K562 (cell line): ENCODE results near the gene ZMIZ1. TPM values are rescaled to one million over a fixed set of nuclear protein-coding genes. Genes with fewer than 3 reads are reported as not detected.

Experiments used
- CHCHD3 ChIP-seq: fragments of 250-450 bp; sonication (Bioruptor Pico); IDR thresholded peaks from 2 replicates; pipeline ENCODE4 v2.1.2; 2022; ENCODE audit warnings: mild to moderate bottlenecking
- HDAC6 ChIP-seq: IDR thresholded peaks from 2 replicates; pipeline ENCODE4 v1.6.1; 2012; ENCODE audit warnings: low read depth, mild to moderate bottlenecking, control low read depth, inconsistent platforms, low read length, moderate library complexity
- HEY1 ChIP-seq: fragments of 250-450 bp; sonication (Bioruptor Pico); IDR thresholded peaks from 2 replicates; pipeline ENCODE4 v1.5.0; 2020; ENCODE audit warnings: mild to moderate bottlenecking, moderate library complexity, borderline replicate concordance
- HLTF ChIP-seq: fragments of 450-650 bp; IDR thresholded peaks from 2 replicates; pipeline ENCODE4 v1.6.1; 2016
- HMG20B ChIP-seq: fragments of 250-450 bp; sonication (Bioruptor Pico); IDR thresholded peaks from 2 replicates; pipeline ENCODE4 v1.5.0; 2021; ENCODE audit warnings: mild to moderate bottlenecking
- HNRNPK ChIP-seq: fragments of 200-400 bp; formaldehyde crosslinking; IDR thresholded peaks from one replicate; pipeline ENCODE4 v1.6.1; 2018; ENCODE audit warnings: mild to moderate bottlenecking, low read depth, low read length; ENCODE audit not compliant: poor library complexity, severe bottlenecking
- KAT8 ChIP-seq: fragments of 450-650 bp; IDR thresholded peaks from 2 replicates; pipeline ENCODE4 v1.6.1; 2016; ENCODE audit warnings: low read depth, mild to moderate bottlenecking
- MAFF ChIP-seq: IDR thresholded peaks from 2 replicates; pipeline ENCODE4 v1.6.1; 2012; ENCODE audit warnings: low read length, improper control_type of control experiment
- MCM5 ChIP-seq: fragments of 450-650 bp; IDR thresholded peaks from 2 replicates; pipeline ENCODE4 v1.6.1; 2016; ENCODE audit warnings: low read depth
- MTA1 ChIP-seq: fragments of 450-650 bp; IDR thresholded peaks from 2 replicates; pipeline ENCODE4 v1.6.1; 2017; ENCODE audit warnings: borderline replicate concordance
- PHF20 ChIP-seq: fragments of 450-650 bp; IDR thresholded peaks from 2 replicates; pipeline ENCODE4 v1.6.1; 2018; ENCODE audit not compliant: partially characterized antibody
- PTBP1 ChIP-seq: fragments of 200-400 bp; formaldehyde crosslinking; IDR thresholded peaks from 2 replicates; pipeline ENCODE4 v1.6.1; 2017; ENCODE audit warnings: low read depth, low read length
- SAFB2 ChIP-seq: fragments of 200-400 bp; formaldehyde crosslinking; IDR thresholded peaks from 2 replicates; pipeline ENCODE4 v1.6.1; 2018; ENCODE audit warnings: borderline replicate concordance, low read length, low read depth, moderate library complexity; ENCODE audit not compliant: severe bottlenecking
- STAT5B ChIP-seq: fragments of 250-450 bp; sonication (Bioruptor Pico); IDR thresholded peaks from 2 replicates; pipeline ENCODE4 v1.8.0; 2021; ENCODE audit warnings: mild to moderate bottlenecking, inconsistent platforms
- ZBTB7A ChIP-seq: IDR thresholded peaks from 2 replicates; pipeline ENCODE4 v1.6.1; 2011; ENCODE audit warnings: low read depth, mild to moderate bottlenecking, low read length, moderate library complexity, borderline replicate concordance; ENCODE audit not compliant: control insufficient read depth
- ZNF780A ChIP-seq: fragments of 250-450 bp; sonication (Bioruptor Pico); IDR thresholded peaks from 2 replicates; pipeline ENCODE4 v1.5.0; 2021; ENCODE audit warnings: mild to moderate bottlenecking
- polyA plus RNA-seq, 8 experiments: library from polyadenylated mRNA; depleted of rRNA in 4 of 8; stranded (reverse) in 5 of 8; unstranded in 3 of 8; fragments of >200 nt; fragmentation: Nextera tagmentation in 2 of 8; fragmentation: Illumina TruSeq in 1 of 8; extraction: Ambion mirVana in 2 of 8; extraction: Trizol in 1 of 8; gene quantifications; 2 replicates each; pipeline versions ENCODE4 v1.2.1 to v1.2.3, GENCODE V29; 2011 to 2014; ENCODE audit warnings: inconsistent platforms in 1 of 8, missing spikeins in 1 of 8
- total RNA-seq, 7 experiments: library from RNA; depleted of rRNA in 6 of 7; stranded (reverse); fragments of >200 nt in 6 of 7; fragmentation: Illumina TruSeq in 2 of 7; extraction: Trizol in 2 of 7; gene quantifications; 2 replicates each; pipeline versions ENCODE4 v1.2.1 to v1.2.3, GENCODE V29; 2011 to 2021; ENCODE audit warnings: low replicate concordance in 1 of 7
- TF ChIP-seq, protein P1 (sequence below): fragments of 150-350 bp; IDR thresholded peaks from 2 replicates; pipeline ENCODE4 v1.6.1; 2014; ENCODE audit warnings: low read depth, mild to moderate bottlenecking, low read length, borderline replicate concordance
- TF ChIP-seq, protein P2 (sequence below): sonication (generic); formaldehyde crosslinking; IDR thresholded peaks from 2 replicates; pipeline ENCODE4 v1.5.0; 2020; ENCODE audit warnings: missing genetic modification reagents
- TF ChIP-seq, protein P3 (sequence below): sonication (generic); formaldehyde crosslinking; IDR thresholded peaks from 2 replicates; pipeline ENCODE4 v1.8.0; 2023; ENCODE audit warnings: mild to moderate bottlenecking, missing genetic modification reagents
- TF ChIP-seq, protein P4 (sequence below): sonication (generic); formaldehyde crosslinking; IDR thresholded peaks from 2 replicates; pipeline ENCODE4 v1.9.0; 2022; ENCODE audit warnings: mild to moderate bottlenecking, missing genetic modification reagents

Gene ZMIZ1
- total and polyA plus RNA-seq, 9 of the 15 experiments (the other 6 are each of a cell fraction or from before 2014, with no cell fraction given) = 1.0 to 37.3 (median 4.3) TPM

DNA sequence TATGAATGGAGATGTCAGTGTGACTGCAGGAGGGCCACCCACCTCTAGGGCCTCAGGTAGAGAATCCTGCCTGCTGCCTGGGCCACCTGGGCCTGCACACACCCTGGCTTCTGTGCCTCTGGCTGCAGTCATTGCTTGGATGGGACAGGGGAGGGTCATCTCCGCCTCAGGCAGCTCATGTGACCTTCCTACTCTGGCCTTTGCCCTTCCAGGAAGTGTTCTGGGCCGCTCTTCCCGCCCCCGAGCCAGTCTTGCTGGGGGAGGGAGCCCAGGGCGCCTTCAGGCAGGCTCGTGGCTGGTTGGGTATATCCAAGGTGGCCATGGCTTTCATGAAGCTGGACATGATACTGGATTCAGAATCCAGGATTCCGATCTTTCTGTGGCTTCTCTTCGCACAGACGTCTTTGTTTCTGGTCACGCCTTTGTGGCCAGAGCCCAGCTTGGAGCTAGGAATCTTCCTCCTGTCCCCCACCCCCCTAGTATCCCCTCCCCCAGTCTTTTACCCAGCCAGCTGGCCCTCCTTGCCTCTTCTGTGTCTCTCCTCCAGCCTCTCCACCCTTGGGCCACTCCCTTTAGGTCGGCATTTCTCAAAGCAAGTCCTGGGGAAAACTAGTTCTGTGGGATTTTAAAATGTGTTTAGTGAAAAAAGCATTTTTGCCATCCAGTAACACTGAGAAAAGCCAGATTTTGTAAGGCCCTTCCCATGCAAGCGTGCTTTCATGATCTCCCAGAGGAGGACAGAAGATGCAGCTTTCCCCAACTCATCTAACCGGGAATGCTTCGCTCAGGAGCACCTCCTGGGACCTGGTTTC is 119.6 kb downstream of the ZMIZ1 start (continued):
- TF ChIP-seq, protein P1, sequence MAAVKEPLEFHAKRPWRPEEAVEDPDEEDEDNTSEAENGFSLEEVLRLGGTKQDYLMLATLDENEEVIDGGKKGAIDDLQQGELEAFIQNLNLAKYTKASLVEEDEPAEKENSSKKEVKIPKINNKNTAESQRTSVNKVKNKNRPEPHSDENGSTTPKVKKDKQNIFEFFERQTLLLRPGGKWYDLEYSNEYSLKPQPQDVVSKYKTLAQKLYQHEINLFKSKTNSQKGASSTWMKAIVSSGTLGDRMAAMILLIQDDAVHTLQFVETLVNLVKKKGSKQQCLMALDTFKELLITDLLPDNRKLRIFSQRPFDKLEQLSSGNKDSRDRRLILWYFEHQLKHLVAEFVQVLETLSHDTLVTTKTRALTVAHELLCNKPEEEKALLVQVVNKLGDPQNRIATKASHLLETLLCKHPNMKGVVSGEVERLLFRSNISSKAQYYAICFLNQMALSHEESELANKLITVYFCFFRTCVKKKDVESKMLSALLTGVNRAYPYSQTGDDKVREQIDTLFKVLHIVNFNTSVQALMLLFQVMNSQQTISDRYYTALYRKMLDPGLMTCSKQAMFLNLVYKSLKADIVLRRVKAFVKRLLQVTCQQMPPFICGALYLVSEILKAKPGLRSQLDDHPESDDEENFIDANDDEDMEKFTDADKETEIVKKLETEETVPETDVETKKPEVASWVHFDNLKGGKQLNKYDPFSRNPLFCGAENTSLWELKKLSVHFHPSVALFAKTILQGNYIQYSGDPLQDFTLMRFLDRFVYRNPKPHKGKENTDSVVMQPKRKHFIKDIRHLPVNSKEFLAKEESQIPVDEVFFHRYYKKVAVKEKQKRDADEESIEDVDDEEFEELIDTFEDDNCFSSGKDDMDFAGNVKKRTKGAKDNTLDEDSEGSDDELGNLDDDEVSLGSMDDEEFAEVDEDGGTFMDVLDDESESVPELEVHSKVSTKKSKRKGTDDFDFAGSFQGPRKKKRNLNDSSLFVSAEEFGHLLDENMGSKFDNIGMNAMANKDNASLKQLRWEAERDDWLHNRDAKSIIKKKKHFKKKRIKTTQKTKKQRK = no peak
- TF ChIP-seq PTBP1 (no peak), HLTF (no peak), HDAC6 (no peak), STAT5B (CRISPR knock-in tag) (no peak), PHF20 (no peak), HEY1 (CRISPR knock-in tag) (no peak), SAFB2 (no peak), ZBTB7A (peak; percentile 19; the same call in 1 of the 2 replicates), CHCHD3 (no peak), ZNF780A (CRISPR knock-in tag) (no peak), KAT8 (no peak), HMG20B (CRISPR knock-in tag) (no peak), HNRNPK (no peak), MCM5 (no peak), MAFF (no peak), MTA1 (no peak)
- TF ChIP-seq, protein P2, sequence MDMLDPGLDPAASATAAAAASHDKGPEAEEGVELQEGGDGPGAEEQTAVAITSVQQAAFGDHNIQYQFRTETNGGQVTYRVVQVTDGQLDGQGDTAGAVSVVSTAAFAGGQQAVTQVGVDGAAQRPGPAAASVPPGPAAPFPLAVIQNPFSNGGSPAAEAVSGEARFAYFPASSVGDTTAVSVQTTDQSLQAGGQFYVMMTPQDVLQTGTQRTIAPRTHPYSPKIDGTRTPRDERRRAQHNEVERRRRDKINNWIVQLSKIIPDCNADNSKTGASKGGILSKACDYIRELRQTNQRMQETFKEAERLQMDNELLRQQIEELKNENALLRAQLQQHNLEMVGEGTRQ = peak; percentile 77
- TF ChIP-seq, protein P3, sequence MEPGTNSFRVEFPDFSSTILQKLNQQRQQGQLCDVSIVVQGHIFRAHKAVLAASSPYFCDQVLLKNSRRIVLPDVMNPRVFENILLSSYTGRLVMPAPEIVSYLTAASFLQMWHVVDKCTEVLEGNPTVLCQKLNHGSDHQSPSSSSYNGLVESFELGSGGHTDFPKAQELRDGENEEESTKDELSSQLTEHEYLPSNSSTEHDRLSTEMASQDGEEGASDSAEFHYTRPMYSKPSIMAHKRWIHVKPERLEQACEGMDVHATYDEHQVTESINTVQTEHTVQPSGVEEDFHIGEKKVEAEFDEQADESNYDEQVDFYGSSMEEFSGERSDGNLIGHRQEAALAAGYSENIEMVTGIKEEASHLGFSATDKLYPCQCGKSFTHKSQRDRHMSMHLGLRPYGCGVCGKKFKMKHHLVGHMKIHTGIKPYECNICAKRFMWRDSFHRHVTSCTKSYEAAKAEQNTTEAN (CRISPR knock-in tag) = no peak
- TF ChIP-seq, protein P4, sequence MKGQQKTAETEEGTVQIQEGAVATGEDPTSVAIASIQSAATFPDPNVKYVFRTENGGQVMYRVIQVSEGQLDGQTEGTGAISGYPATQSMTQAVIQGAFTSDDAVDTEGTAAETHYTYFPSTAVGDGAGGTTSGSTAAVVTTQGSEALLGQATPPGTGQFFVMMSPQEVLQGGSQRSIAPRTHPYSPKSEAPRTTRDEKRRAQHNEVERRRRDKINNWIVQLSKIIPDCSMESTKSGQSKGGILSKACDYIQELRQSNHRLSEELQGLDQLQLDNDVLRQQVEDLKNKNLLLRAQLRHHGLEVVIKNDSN (CRISPR knock-in tag) = peak; percentile 70
